OCI-LY3 (cell line): ENCODE measurements around the gene KIAA1586.
"Not testable (repeated sequence)": the region's sequence is repeated elsewhere in the genome, so short reads cannot be mapped to it uniquely, and the experiment has no call there.

ENCODE experiments used
- EZH2phosphoT487 ChIP-seq: fragments of 200-600 bp; shearing (Covaris generic); IDR thresholded peaks from 2 replicates; pipeline ENCODE4 v1.6.1; 2018; ENCODE audit warnings: antibody characterized with exemption, mixed run types, low read depth
- TF ChIP-seq, protein P1 (sequence below): fragments of 200-600, 300-600 bp; sonication (generic); IDR thresholded peaks from 2 replicates; pipeline ENCODE4 v1.5.1; 2014; ENCODE audit warnings: antibody characterized with exemption, low read length, low read depth

DNA sequence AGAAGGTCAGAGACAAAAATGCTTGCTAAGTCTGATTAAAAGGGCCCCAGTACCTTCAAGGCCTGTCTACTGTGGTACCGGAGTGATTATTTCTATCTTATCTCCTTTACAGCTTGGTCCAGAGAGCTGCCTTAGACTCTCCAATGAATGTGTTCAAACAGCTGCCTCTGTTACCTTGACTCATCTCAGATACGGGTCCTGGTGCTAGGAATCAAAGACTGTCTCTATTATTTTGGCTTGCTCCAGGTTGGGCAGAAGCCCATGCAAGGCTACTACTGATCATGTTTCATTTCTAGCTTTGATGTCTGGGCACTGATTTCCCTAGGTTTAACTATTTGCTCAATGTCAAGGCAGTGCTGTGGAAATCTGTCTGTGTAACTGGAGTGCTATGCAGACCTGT lies 38.4 kb upstream of the KIAA1586 start:
- TF ChIP-seq, protein P1, sequence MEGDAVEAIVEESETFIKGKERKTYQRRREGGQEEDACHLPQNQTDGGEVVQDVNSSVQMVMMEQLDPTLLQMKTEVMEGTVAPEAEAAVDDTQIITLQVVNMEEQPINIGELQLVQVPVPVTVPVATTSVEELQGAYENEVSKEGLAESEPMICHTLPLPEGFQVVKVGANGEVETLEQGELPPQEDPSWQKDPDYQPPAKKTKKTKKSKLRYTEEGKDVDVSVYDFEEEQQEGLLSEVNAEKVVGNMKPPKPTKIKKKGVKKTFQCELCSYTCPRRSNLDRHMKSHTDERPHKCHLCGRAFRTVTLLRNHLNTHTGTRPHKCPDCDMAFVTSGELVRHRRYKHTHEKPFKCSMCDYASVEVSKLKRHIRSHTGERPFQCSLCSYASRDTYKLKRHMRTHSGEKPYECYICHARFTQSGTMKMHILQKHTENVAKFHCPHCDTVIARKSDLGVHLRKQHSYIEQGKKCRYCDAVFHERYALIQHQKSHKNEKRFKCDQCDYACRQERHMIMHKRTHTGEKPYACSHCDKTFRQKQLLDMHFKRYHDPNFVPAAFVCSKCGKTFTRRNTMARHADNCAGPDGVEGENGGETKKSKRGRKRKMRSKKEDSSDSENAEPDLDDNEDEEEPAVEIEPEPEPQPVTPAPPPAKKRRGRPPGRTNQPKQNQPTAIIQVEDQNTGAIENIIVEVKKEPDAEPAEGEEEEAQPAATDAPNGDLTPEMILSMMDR, result not testable (repeated sequence)
- TF ChIP-seq EZH2phosphoT487, result not testable (repeated sequence)
